Cardiac muscle cell (in vitro differentiated cells and primary cell): ENCODE measurements around the gene SPRED3. TPM values are rescaled to one million over a fixed set of nuclear protein-coding genes. Genes with fewer than 3 reads are reported as not detected.

ENCODE experiments used
- DNase-seq, 2 donors: peaks; one replicate each; pipeline versions ENCODE4 v3.0.0 to v3.0.0-alpha.2; 2010 to 2017; ENCODE audit warnings: low read depth in 1 of 2, low spot score in 1 of 2
- H3K27ac ChIP-seq: fragments of 200-600 bp; sonication (generic); 2 replicates; pipeline ENCODE4 v1.5.1; 2016
- H3K27me3 ChIP-seq: fragments of 200-600 bp; sonication (generic); 2 replicates; pipeline ENCODE4 v1.6.0; 2016; ENCODE audit warnings: control low read depth
- H3K36me3 ChIP-seq: fragments of 200-600 bp; sonication (generic); 2 replicates; pipeline ENCODE4 v1.5.1; 2016; ENCODE audit warnings: control low read depth
- H3K4me1 ChIP-seq: fragments of 200-600 bp; sonication (generic); 2 replicates; pipeline ENCODE4 v1.8.1; 2017; ENCODE audit warnings: low read depth, mild to moderate bottlenecking, mixed run types
- H3K4me3 ChIP-seq: fragments of 200-600 bp; sonication (generic); 2 replicates; pipeline ENCODE4 v1.5.1; 2016; ENCODE audit warnings: mild to moderate bottlenecking
- H3K9me3 ChIP-seq: fragments of 200-600 bp; sonication (generic); 2 replicates; pipeline ENCODE4 v1.5.1; 2017; ENCODE audit warnings: low read depth, mild to moderate bottlenecking, control low read depth
- polyA plus RNA-seq: library from polyadenylated mRNA; unstranded; fragments of >200 nt; fragmentation: Nextera tagmentation; extraction: Ambion mirVana; gene quantifications from 2 replicates; pipeline ENCODE4 v1.2.1, GENCODE V29; 2016
- total RNA-seq: library from RNA; depleted of rRNA; stranded (reverse); fragments of >200 nt; gene quantifications from 2 replicates; pipeline ENCODE4 v1.2.3, GENCODE V29; 2016
- TF ChIP-seq, protein P1 (sequence below): IDR thresholded peaks from 2 replicates; pipeline ENCODE4 v1.5.1; 2012; ENCODE audit warnings: low read depth, mild to moderate bottlenecking, low read length

SPRED3 gene
- total and polyA plus RNA-seq, 2 experiments from 2014 or later, result 1.3 to 2.6 TPM

DNA sequence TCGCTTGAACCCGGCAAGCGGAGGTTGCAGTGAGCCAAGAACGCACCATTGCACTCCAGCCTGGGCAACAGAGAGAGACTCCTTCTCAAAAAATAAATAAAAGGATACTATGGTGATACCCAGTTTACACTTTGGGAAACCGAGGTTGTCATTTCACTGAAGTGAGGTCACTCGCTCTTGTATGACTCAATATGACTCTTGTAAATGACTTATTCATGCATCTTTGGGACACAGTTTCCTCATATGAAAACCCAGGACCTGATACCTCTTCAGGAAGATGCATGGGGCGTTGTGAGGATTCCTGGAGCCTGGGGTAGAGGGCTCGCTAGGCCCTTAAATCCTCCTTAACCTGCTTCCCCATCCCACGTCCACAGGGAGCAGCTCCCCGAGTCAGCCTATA, 9.6 kb upstream of the SPRED3 start:
- DNase-seq, result no peak
- no peak overlapping the region for H3K27ac ChIP-seq
- H3K27me3 ChIP-seq, result no peaks in the 10 kb centered on the region
- TF ChIP-seq, protein P1, sequence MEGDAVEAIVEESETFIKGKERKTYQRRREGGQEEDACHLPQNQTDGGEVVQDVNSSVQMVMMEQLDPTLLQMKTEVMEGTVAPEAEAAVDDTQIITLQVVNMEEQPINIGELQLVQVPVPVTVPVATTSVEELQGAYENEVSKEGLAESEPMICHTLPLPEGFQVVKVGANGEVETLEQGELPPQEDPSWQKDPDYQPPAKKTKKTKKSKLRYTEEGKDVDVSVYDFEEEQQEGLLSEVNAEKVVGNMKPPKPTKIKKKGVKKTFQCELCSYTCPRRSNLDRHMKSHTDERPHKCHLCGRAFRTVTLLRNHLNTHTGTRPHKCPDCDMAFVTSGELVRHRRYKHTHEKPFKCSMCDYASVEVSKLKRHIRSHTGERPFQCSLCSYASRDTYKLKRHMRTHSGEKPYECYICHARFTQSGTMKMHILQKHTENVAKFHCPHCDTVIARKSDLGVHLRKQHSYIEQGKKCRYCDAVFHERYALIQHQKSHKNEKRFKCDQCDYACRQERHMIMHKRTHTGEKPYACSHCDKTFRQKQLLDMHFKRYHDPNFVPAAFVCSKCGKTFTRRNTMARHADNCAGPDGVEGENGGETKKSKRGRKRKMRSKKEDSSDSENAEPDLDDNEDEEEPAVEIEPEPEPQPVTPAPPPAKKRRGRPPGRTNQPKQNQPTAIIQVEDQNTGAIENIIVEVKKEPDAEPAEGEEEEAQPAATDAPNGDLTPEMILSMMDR, result no peak
- no peaks in the 10 kb centered on the region for H3K9me3 ChIP-seq
- H3K4me1 ChIP-seq, result no peaks in the 10 kb centered on the region
- H3K36me3 ChIP-seq, result peaks cover 26% of the 10 kb centered on the region
- H3K4me3 ChIP-seq, result no peak overlapping the region

DNA sequence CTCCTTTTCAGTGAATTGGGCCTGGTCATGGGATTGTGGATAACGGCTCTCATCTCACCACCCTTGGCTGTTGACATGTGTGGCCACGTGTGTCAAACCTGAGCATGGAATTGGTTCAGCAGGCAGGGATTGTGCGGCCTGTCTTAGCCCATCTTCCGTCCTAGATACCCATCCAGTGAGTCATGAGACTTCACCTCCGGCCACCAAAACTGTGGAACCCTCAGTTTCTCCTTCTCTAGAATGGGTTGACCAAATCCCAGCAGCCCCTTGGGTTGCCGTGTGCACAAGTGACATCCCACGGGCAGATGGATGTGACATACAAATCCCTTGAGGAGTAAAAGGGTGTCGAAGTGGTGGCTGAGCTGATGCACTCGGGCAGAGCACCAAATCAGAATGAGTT, 7.4 kb upstream of the SPRED3 start:
- H3K9me3 ChIP-seq, result no peaks in the 10 kb centered on the region
- H3K27me3 ChIP-seq, result no peaks in the 10 kb centered on the region
- peaks cover 28% of the 10 kb centered on the region for H3K36me3 ChIP-seq
- no peak for DNase-seq
- H3K4me1 ChIP-seq, result no peaks in the 10 kb centered on the region
- H3K4me3 ChIP-seq, result no peak overlapping the region
- TF ChIP-seq, protein P1, result no peak
- no peak overlapping the region for H3K27ac ChIP-seq

DNA sequence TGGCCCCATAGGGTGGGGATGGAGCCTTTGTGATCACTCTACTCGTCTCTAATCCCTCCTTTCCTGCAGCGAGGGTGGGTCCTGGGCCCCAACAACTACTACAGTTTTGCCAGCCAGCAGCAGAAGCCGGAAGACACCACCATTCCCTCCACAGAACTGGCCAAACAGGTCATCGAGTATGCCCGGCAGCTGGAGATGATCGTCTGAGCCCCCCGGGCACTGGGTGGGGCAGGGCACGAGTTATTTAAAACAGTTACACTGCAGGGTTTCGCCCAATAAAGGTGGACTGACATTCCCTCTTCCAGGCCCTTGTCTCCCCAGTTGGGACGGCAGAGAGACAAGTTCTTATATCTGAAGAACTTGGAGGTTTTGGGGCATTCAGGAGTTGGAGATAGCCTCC, 5.3 kb upstream of the SPRED3 start:
- Histone ChIP-seq H3K27me3 (no peaks in the 10 kb centered on the region), H3K4me3 (no peak overlapping the region), H3K9me3 (no peaks in the 10 kb centered on the region), H3K36me3 (peaks cover 28% of the 10 kb centered on the region), H3K27ac (no peak overlapping the region), H3K4me1 (no peaks in the 10 kb centered on the region)
- no peak for DNase-seq
- TF ChIP-seq, protein P1, result no peak

- peaks cover 28% of the 10 kb centered on the region for H3K36me3 ChIP-seq
- H3K27me3 ChIP-seq, result no peaks in the 10 kb centered on the region
- TF ChIP-seq, protein P1, result no peak
These were observed 4.8 kb upstream of the SPRED3 start for GRCh38 chr19:38383743-38384142.

GRCh38 chr19:38384209-38385027, 4.1 kb upstream of the SPRED3 start:
- TF ChIP-seq, protein P1, result peak; percentile 46
- Histone ChIP-seq H3K27ac (no peak overlapping the region), H3K9me3 (no peaks in the 10 kb centered on the region), H3K27me3 (no peaks in the 10 kb centered on the region), H3K36me3 (peaks cover 26% of the 10 kb centered on the region), H3K4me1 (no peaks in the 10 kb centered on the region), H3K4me3 (no peak overlapping the region)
- peak in 1 of 2 donors; percentile 38 for DNase-seq

More at GRCh38 chr19:38383743-38384142, 4.8 kb upstream of the SPRED3 start:
- Histone ChIP-seq H3K4me3 (no peak overlapping the region), H3K4me1 (no peaks in the 10 kb centered on the region), H3K9me3 (no peaks in the 10 kb centered on the region), H3K27ac (no peak overlapping the region)
- no peak for DNase-seq
